Right lobe of liver (tissue), 4 donors: ENCODE data around the gene GH1.
"Not testable (repeated sequence)": the region's sequence is repeated elsewhere in the genome, so short reads cannot be mapped to it uniquely, and the experiment has no call there.

Experiments used
- POLR2A ChIP-seq: fragments of 450-650 bp; IDR thresholded peaks from one replicate; pipeline ENCODE4 v1.6.1; 2017; ENCODE audit warnings: antibody characterized with exemption, mild to moderate bottlenecking
- TF ChIP-seq, protein P1 (sequence below), 4 donors: fragments of 200-600 bp in 3 of 4; fragments of 450-650 bp in 1 of 4; IDR thresholded peaks; one replicate each; pipeline versions ENCODE4 v1.5.1 to v1.8.0; 2016 to 2022; ENCODE audit warnings: antibody characterized with exemption in 4 of 4, mild to moderate bottlenecking in 2 of 4
- donor health status: DM: no; HTN: no; CAD: no.
- donor health status: DM: no; HTN: no; CAD: no.
- donor health status: DM: no; HTN: yes; CAD: no.

DNA sequence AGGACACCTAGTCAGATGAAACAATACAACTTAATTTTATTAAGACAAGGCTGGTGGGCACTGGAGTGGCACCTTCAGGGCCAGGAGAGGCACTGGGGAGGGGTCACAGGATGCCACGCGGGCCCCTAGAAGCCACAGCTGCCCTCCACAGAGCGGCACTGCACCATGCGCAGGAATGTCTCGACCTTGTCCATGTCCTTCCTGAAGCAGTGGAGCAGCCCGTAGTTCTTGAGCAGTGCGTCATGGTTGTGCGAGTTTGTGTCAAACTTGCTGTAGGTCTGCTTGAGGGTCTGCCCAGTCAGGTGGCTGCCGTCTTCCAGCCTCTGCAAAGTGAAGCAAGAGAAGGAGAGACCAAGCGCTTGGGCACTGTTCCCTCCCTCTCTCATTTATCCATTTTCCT is 9.1 kb downstream of the GH1 start:
- not testable (repeated sequence) for TF ChIP-seq POLR2A
- TF ChIP-seq, protein P1, sequence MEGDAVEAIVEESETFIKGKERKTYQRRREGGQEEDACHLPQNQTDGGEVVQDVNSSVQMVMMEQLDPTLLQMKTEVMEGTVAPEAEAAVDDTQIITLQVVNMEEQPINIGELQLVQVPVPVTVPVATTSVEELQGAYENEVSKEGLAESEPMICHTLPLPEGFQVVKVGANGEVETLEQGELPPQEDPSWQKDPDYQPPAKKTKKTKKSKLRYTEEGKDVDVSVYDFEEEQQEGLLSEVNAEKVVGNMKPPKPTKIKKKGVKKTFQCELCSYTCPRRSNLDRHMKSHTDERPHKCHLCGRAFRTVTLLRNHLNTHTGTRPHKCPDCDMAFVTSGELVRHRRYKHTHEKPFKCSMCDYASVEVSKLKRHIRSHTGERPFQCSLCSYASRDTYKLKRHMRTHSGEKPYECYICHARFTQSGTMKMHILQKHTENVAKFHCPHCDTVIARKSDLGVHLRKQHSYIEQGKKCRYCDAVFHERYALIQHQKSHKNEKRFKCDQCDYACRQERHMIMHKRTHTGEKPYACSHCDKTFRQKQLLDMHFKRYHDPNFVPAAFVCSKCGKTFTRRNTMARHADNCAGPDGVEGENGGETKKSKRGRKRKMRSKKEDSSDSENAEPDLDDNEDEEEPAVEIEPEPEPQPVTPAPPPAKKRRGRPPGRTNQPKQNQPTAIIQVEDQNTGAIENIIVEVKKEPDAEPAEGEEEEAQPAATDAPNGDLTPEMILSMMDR (IDR thresholded peaks at IDR 0.05), result not testable (repeated sequence)
